IMR-90 (cell line): ENCODE data around the gene TENT5A. TPM values are rescaled to one million over a fixed set of nuclear protein-coding genes. Genes with fewer than 3 reads are reported as not detected.

ENCODE experiments used
- ATAC-seq: fragments of 200-7000 bp; cut with Tn5 transposase; 2 replicates; pipeline ENCODE4 v1.9.1; 2020; ENCODE audit warnings: low read depth, mild to moderate bottlenecking, moderate library complexity
- BruUV-seq: library from RNA; stranded (reverse); fragments of 400-500 nt; replicated peaks from 2 replicates; lab custom pipeline; 2021; lab: Mats Ljungman, UMichigan
- CTCF ChIA-PET: fragments of 300-600 bp; formaldehyde crosslinking; extraction: SDS; loops from one replicate; lab custom pipeline; 2021; ENCODE audit warnings: antibody characterized with exemption; lab: Yijun Ruan, JAX
- POLR2A ChIA-PET: fragments of 300-600 bp; sonication (Branson Sonifier 250); formaldehyde crosslinking; loops from one replicate; lab custom pipeline; 2022; ENCODE audit warnings: antibody characterized with exemption; ENCODE audit not compliant: unreplicated experiment; lab: Charles Lee
- DNase-seq: peaks from one replicate; pipeline ENCODE4 v3.0.0; 2013
- H2AFZ ChIP-seq: replicated peaks from 2 replicates; pipeline ENCODE3; 2013; ENCODE audit warnings: low read length, mild to moderate bottlenecking; ENCODE audit not compliant: poor library complexity
- H2AK5ac ChIP-seq: 2 replicates; pipeline ENCODE4 v1.6.1; 2013; ENCODE audit warnings: low read depth, low read length, inconsistent platforms
- H2AK9ac ChIP-seq: replicated peaks from 2 replicates; pipeline ENCODE3; 2013; ENCODE audit warnings: mild to moderate bottlenecking, low read depth, low read length, moderate library complexity; ENCODE audit not compliant: poor library complexity
- H2BK120ac ChIP-seq: 2 replicates; pipeline ENCODE4 v1.6.1; 2013; ENCODE audit warnings: low read depth, low read length, inconsistent platforms
- H2BK15ac ChIP-seq: 3 replicates; pipeline ENCODE4 v1.6.1; 2013; ENCODE audit warnings: low read depth, low read length, inconsistent platforms
- H2BK20ac ChIP-seq: 2 replicates; pipeline ENCODE4 v1.6.1; 2013; ENCODE audit warnings: low read depth, mild to moderate bottlenecking, inconsistent platforms, low read length, moderate library complexity
- H2BK5ac ChIP-seq: 2 replicates; pipeline ENCODE4 v1.6.1; 2013; ENCODE audit warnings: mild to moderate bottlenecking, low read depth, low read length, inconsistent platforms; ENCODE audit not compliant: poor library complexity, severe bottlenecking
- H3K14ac ChIP-seq: replicated peaks from 2 replicates; pipeline ENCODE4 v1.6.1; 2013; ENCODE audit warnings: low read depth, low read length, inconsistent platforms
- H3K18ac ChIP-seq: 2 replicates; pipeline ENCODE4 v1.6.1; 2013; ENCODE audit warnings: low read depth, low read length, control low read depth
- H3K23ac ChIP-seq: 2 replicates; pipeline ENCODE4 v1.6.1; 2013; ENCODE audit warnings: low read depth, low read length, inconsistent platforms
- H3K27ac ChIP-seq: 2 replicates; pipeline ENCODE4 v1.5.1; 2013; ENCODE audit warnings: mild to moderate bottlenecking, control low read depth, low read length; ENCODE audit not compliant: insufficient read depth
- H3K27me3 ChIP-seq: 2 replicates; pipeline ENCODE4 v1.6.1; 2013; ENCODE audit warnings: low read length; ENCODE audit not compliant: control insufficient read depth, insufficient read depth
- H3K36me3 ChIP-seq: 2 replicates; pipeline ENCODE4 v1.6.1; 2013; ENCODE audit warnings: low read length, mixed read lengths; ENCODE audit not compliant: control insufficient read depth, insufficient read depth
- H3K4ac ChIP-seq: 2 replicates; pipeline ENCODE4 v1.6.1; 2013; ENCODE audit warnings: low read depth, low read length, inconsistent platforms
- H3K4me1 ChIP-seq: 2 replicates; pipeline ENCODE4 v1.6.1; 2013; ENCODE audit warnings: low read length, mixed read lengths; ENCODE audit not compliant: control insufficient read depth, insufficient read depth
- H3K4me2 ChIP-seq: 2 replicates; pipeline ENCODE4 v1.6.1; 2013; ENCODE audit warnings: low read depth, mild to moderate bottlenecking, control low read depth, low read length, moderate library complexity
- H3K4me3 ChIP-seq: 2 replicates; pipeline ENCODE4 v1.5.1; 2013; ENCODE audit warnings: low read depth, mild to moderate bottlenecking, control low read depth, low read length, moderate library complexity; ENCODE audit not compliant: insufficient read depth
- H3K56ac ChIP-seq: 2 replicates; pipeline ENCODE4 v1.6.1; 2013; ENCODE audit warnings: low read length, inconsistent platforms; ENCODE audit not compliant: insufficient read depth; ENCODE audit errors: extremely low read depth
- H3K79me1 ChIP-seq, 2 experiments: 2 replicates each; pipeline ENCODE4 v1.6.1; 2013; ENCODE audit warnings: low read length in 2 of 2, inconsistent platforms in 1 of 2, low read depth in 1 of 2
- H3K9ac ChIP-seq: 2 replicates; pipeline ENCODE4 v1.6.1; 2013; ENCODE audit warnings: low read depth, low read length, control low read depth
- H3K9me1 ChIP-seq: 2 replicates; pipeline ENCODE4 v1.6.1; 2013; ENCODE audit warnings: low read length, inconsistent platforms; ENCODE audit not compliant: insufficient read depth
- H3K9me3 ChIP-seq: 2 replicates; pipeline ENCODE4 v1.6.1; 2013; ENCODE audit warnings: low read length; ENCODE audit not compliant: control insufficient read depth, insufficient read depth
- H4K20me1 ChIP-seq: 2 replicates; pipeline ENCODE4 v1.6.1; 2013; ENCODE audit warnings: low read length, inconsistent platforms; ENCODE audit not compliant: insufficient read depth
- H4K5ac ChIP-seq: 2 replicates; pipeline ENCODE4 v1.6.1; 2013; ENCODE audit warnings: mild to moderate bottlenecking, low read depth, low read length, control low read depth
- H4K8ac ChIP-seq, 2 experiments: 2 replicates each; pipeline ENCODE4 v1.6.1; 2013; ENCODE audit warnings: low read depth in 2 of 2, low read length in 2 of 2, control low read depth in 1 of 2, inconsistent platforms in 1 of 2
- H4K91ac ChIP-seq: 2 replicates; pipeline ENCODE4 v1.6.1; 2013; ENCODE audit warnings: low read depth, low read length, inconsistent platforms; ENCODE audit not compliant: insufficient read depth
- CEBPB ChIP-seq: IDR thresholded peaks from 2 replicates; pipeline ENCODE4 v1.6.1; 2012; ENCODE audit warnings: low read depth, low read length, improper control_type of control experiment
- CTCF ChIP-seq: conservative IDR thresholded peaks from 2 replicates; pipeline ENCODE4 v1.5.1; 2012; ENCODE audit warnings: mild to moderate bottlenecking, low read depth, low read length, improper control_type of control experiment
- FOS ChIP-seq: fragments of 150-350 bp; IDR thresholded peaks from 2 replicates; pipeline ENCODE4 v1.6.1; 2016; ENCODE audit warnings: low read depth, low read length
- USF2 ChIP-seq: fragments of 150-350 bp; IDR thresholded peaks from 2 replicates; pipeline ENCODE4 v1.6.1; 2017; ENCODE audit warnings: mild to moderate bottlenecking, antibody characterized with exemption, low read length, low read depth
- WGBS, 2 experiments: methylation state at CpG; one replicate each; pipeline versions ENCODE4 v1.1.5 to v1.1.7; 2013; ENCODE audit warnings: missing lambda C conversion rate in 2 of 2; ENCODE audit not compliant: insufficient read length in 1 of 2; ENCODE audit errors: extremely low coverage in 2 of 2; 5-methylcytosine and 5-hydroxymethylcytosine counted together
- dilution Hi-C: fragments of 300-500 bp; cut with HindIII; formaldehyde crosslinking; loops from one replicate; pipeline ENCODE4 v1.14.3; 2018; ENCODE audit warnings: low sequenced_read_pairs; ENCODE audit not compliant: unreplicated experiment
- in situ Hi-C: fragments of 300-500 bp; cut with MboI; formaldehyde crosslinking; loops from 3 replicates; pipeline ENCODE4 v1.14.3; 2019; ENCODE audit warnings: low sequenced_read_pairs, inconsistent platforms, mixed read lengths
- intact Hi-C: fragments of 100-400 bp; cut with micrococcal nuclease; formaldehyde crosslinking; loops from 2 replicates; pipeline ENCODE4 v1.10.0; 2022
- polyA plus RNA-seq, 3 experiments: library from polyadenylated mRNA; depleted of rRNA; stranded (reverse); fragments of >200 nt; gene quantifications; 2 replicates each; pipeline ENCODE4 v1.2.3, GENCODE V29; 2012; ENCODE audit warnings: low replicate concordance in 1 of 3
- total RNA-seq: library from RNA; depleted of rRNA; stranded (reverse); fragments of >200 nt; gene quantifications from 2 replicates; pipeline ENCODE4 v1.2.3, GENCODE V29; 2012

Gene TENT5A
- total and polyA plus RNA-seq, 2 of the 4 experiments (the other 2 are of a cell fraction): 3.5 to 10.8 TPM

DNA sequence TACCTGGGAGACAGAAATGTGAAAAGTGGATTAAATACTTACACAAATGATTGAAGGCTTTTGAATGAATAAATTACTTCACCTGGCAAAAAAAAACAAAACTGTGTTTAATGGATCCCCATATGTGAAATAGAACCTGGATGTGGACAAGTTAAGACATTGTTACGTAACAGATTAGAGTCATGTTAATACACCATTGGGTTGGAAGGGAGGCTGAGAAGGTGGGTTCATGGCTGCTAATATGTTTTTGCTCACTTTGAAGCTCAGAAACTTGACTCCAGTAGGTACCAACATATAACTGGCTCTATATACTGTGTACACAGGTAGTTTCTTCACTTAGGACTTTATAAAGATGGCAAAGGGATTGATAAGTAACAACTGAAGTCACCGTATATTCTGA lies 21.4 kb upstream of the TENT5A start:
- DNase-seq: no peak
- no TSS peak for BruUV-seq
- Histone ChIP-seq H2BK5ac (no peak overlapping the region), H3K4me2 (no peak overlapping the region), H3K27me3 (no peaks in the 10 kb centered on the region), H3K18ac (no peak overlapping the region), H2BK20ac (no peak overlapping the region), H3K23ac (no peak overlapping the region), H3K4ac (no peak overlapping the region), H3K4me3 (no peak overlapping the region), H3K9me3 (no peaks in the 10 kb centered on the region), H2BK15ac (no peak overlapping the region; the same call in 2 of the 3 replicates), H3K4me1 (peaks cover 2% of the 10 kb centered on the region; the same call in 1 of the 2 replicates), H3K9ac (no peak overlapping the region), H3K79me1 (no peaks in the 10 kb centered on the region), H4K91ac (no peak overlapping the region), H3K9me1 (0 out of 2 replicates have a peak, but pooled peaks cover 2% of the 10 kb centered on the region), H4K20me1 (no peaks in the 10 kb centered on the region), H4K5ac (no peak overlapping the region), H4K8ac (no peak overlapping the region), H3K27ac (no peak overlapping the region), H2BK120ac (no peak overlapping the region), H3K36me3 (no peaks in the 10 kb centered on the region), H2AFZ (no peak overlapping the region), H3K14ac (no peak overlapping the region), H3K56ac (no peak overlapping the region), H2AK5ac (no peak overlapping the region), H2AK9ac (no peak overlapping the region)
- intact Hi-C loops: no loop called here
- POLR2A ChIA-PET: no interaction called here
- ATAC-seq: no peak
- WGBS, 2 experiments: no CpG with 5 or more reads among the region's 2 CpGs
- CTCF ChIA-PET: no interaction called here
- in situ Hi-C loops: loop anchor here (25.0 kb wide), 1 partner anchor 1637 kb away; no protein-coding TSS in a partner anchor
- dilution Hi-C loops: no loop called here
- no peak for TF ChIP-seq CTCF
- TF ChIP-seq CEBPB: peak; percentile 48
- TF ChIP-seq USF2: no peak
- no peak for TF ChIP-seq FOS
